HG02642 (cell line): ENCODE results near the gene SPAG6.
"Not testable (repeated sequence)": the region's sequence is repeated elsewhere in the genome, so short reads cannot be mapped to it uniquely, and the experiment has no call there.

Experiments
- ATAC-seq: cut with Tn5 transposase; IDR thresholded peaks from one replicate; pipeline ENCODE4 v1.9.1; 2021; ENCODE audit warnings: mild to moderate bottlenecking; ENCODE audit not compliant: unreplicated experiment, poor library complexity

The SPAG6 gene

DNA sequence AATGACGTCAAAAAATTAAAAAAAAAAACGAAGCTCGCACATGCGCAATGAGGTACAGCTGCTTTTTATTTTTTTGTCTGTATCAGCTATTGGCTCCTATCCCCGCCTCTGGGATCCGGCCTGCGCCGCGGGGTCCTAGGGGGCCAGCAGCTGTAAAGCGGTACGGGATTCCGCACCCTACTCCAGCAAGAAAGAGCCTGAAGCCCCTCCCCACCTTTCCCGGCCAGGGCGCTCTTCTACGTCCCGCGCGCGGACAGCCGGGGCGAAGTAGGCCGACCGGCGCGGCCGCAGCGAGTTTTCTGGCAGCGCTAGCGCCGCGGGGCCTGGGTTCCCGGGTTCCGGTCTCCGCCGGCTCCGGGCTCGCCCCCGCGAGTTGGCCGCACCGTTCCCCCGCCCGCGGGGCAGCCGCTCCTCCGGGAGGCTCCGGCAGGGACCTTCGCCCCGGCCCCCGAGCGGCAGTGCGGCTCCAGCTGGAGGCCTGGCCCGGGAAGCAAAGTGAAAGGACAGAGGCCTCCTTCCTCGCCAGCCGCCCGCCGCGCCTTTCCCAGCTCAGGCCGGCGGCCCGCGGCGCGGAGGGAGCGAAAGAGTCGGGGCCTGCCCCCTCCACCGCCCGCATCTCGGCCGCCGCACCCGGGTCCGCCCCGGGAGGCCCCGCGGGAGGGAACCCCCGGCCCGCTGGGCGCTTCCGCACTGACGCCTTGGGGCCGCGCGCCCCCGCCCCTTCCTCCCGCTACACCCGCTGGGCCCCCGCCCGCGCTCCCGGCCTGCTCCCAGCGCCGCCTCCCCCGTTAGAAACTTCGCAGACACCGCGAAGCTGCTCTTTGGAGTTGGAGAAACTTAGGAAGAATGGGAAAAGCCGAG lies 4.7 kb upstream of the SPAG6 start:
- ATAC-seq, result peak; percentile 53

DNA sequence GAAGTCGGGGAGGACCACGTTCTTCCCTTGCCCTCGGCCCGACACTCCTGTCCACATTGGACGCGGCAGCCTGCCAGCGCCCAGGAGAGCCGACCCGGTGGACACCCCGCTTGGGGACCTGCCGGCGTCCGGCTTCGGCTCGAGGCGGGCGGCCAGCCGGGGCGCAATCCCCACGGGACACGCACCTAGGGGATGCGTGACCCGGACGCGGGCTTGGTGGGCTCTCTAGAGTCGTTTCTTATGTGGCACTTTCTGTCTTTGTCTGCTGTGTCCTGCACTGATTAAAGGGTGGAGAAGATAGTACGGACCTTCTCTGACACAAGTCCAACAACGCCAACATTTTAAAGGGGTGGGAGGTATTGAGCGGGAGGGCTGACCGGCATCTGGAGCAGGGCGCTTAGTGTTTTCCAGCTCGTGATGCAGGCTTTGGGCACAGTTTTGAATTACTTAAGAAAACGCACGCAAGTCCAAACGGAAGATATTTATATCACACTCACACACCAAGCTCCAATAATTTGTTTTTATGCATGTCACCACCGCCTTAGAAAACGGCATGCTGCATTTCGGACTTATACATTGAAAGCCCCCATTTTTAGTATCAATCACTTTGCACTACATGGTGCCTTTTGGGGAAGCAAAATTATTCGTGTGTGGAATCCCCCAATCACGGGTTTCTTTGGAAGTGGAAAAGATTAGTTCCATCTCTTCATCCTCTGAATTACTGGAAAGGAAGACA lies 3.9 kb upstream of the SPAG6 start:
- ATAC-seq, result peak; percentile 21

DNA sequence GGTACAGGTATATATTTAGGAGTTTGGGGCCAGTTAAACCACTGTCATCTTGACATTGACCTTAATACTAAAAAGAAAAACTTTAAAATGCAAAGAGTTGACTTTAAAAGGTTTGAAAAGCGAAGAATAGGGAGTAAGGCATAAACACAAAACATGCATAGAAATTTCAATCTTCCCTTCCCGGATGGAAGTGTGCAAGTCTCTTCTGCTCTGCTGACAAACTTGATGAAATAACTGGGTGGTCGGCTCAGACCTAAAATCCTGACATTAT lies 3.4 kb upstream of the SPAG6 start:
- ATAC-seq, result no peak

DNA sequence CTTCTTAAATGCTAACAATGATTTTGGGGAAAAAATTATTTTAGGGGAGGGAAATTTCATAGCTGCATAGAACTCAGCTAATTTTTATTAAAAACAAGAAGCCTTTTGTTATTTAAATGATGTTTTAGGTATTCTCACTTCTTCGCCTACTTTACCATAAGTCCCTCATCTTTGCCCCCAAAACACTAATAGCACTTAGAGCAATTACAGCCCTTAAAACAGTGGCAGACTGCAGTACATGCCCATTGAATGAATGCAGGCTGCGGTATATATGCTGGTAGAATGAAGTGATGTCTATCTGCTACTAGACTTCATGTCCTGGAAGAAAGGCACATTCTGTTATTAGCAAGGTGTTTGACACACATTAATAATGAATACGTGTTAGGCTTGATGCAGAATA lies 2.9 kb upstream of the SPAG6 start:
- ATAC-seq, result no peak

DNA sequence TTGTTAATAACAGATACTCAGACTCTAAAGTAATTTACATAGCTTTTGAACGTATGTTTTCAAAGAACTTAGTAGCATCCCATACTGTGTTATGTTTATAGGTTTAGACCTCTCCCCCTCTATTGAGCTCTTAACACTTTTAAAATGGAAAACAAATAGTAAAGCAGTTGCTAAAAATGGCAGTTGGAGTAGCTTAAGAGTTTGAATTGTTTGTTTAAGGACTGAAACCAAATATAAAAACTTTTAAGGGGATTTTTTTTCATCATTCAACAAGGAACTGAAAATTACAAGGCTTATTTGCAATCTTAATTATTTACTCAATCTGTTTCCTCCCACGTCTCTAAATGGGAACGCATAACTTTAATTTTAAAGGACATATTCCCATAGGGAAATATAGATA lies 1.6 kb upstream of the SPAG6 start:
- ATAC-seq, result no peak

DNA sequence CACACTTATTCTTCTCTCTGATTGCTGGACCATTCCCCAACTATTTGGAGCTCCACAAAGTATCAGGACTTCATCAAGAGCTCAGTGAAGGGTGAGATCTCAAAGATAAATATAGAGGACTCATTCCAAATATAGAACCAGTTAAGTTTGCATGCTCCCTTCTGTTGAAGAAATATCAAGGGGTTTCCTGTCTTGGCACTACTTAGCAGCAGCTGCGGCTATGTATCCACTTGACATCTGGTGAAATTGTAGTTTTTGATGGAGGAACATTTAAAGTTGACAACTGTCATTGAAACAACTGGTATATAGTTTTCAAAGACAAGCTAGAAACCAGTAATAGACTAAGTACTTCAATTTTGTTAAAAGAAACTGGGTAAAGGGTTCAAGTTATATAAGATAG lies 1.0 kb upstream of the SPAG6 start:
- no peak for ATAC-seq

DNA sequence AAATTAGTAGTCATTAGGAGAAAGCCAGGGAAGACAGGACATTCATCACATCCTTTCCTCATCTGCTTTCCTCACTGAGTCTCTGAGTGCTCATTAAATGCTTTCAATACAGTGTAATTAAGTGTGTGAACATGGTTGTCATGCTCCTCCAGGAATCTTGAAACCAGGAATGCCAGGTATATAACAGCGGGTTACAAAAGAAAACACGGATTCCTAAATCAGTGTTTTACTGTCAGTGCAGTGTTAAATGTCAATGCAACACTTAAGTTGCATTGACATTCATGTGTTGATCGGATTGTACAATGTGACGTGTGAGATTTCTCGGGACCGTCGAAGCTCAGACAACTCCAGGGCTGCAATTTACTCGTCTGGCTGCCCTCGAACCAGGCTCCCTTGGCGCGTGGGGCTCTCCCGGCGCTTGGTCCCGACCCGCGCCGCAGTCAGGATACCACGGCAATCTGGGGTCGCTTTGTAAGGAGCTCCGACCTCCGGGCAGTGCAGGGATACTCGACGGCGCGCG lies 455 bp upstream of the SPAG6 start:
- no peak for ATAC-seq

DNA sequence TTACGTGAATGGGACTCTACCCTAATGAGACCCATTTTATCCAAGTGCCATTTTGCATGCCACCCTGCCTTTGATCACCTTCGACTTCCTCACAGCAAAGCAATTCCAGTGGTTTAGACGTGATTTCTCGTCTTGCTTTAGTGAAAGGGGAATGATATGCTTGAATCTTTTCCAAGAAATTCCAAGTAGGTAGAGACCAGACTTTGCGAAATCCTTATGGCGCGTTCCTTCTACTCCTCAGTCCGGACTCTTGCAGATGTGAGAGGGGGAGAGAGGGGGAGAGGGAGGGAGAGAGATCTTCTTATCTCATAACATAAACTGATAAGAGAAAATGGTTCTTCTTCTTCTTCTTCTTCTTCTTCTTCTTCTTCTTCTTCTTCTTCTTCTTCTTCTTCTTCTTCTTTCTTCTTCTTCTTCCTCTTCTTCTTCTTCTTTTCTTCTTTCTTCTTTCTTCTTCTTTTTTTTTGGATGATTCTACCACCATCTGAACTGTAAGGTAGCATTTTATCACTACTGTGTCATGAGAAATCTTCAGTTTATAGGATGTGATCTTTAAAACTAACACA lies 883 bp downstream of the SPAG6 start:
- ATAC-seq, result no peak

DNA sequence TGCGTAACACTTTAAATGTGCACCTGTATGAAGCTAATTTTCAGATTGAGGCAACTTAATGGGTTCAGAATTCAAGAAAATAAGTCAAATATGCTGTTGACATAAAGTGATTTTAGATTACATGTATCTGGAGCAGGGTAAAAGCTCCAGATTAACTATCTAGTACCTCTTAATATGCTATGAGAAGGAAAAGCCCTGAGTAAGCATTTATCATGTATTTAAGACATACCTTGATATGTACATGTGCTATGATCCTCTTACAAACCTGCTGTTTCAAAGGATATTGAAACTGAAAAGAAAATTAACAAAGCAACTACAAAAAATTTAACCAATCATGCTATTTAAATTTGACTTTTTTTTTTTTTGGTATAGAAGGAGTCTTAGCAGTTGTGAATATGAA lies 4.5 kb downstream of the SPAG6 start:
- ATAC-seq, result no peak

DNA sequence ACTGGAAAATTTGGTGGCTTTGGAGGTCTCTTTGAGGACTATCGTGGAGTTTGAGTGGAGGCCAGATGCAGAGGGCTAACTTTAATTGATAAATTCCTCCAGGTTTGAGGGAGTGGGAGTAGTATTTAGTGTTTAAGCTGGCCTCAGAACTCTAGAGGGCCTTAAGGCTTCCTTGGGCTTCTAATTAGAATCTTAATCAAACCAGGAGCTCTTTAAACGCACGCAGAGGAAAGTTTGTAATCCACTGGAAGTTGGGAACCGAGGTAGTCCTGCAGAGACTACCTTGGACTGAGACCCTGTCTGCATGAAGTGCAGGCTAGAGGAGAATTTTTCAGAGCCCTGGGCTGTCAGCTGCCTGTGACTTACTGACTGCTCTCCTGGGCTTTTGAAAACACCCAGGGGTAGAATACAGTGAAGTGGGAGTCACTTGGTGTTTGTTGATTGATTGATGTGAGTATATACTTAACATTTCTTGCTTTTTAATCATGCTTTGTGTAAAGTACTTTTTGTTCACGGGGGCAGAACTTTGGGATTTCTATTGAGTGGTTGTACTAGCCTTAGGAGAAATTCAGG lies 5.9 kb downstream of the SPAG6 start:
- ATAC-seq, result no peak

DNA sequence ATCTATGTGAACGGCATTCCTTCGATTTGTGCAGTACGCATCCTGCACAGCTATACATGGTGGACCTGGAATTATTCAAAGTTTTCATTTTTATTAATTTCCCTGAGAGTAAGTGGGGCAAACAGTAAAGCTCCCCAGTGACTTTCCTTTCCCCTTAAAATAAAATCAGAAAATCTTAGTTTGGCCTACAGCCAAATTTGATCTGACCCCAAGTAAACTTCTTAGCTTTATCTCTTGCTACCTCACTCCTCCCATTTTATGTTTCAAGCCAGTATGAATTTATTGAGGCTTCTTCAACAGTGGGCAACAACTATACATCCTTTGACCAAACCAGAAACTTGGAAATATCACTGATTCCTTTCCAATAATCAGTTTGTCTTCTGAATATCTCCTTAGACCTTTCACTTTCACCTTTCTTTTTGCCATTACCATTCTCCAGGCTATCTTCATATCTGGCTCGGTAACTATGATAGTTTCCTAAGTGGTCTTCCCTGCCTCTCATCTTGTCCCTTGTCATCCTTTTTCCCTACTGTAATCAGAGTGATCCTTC lies 11.1 kb downstream of the SPAG6 start:
- no peak for ATAC-seq

DNA sequence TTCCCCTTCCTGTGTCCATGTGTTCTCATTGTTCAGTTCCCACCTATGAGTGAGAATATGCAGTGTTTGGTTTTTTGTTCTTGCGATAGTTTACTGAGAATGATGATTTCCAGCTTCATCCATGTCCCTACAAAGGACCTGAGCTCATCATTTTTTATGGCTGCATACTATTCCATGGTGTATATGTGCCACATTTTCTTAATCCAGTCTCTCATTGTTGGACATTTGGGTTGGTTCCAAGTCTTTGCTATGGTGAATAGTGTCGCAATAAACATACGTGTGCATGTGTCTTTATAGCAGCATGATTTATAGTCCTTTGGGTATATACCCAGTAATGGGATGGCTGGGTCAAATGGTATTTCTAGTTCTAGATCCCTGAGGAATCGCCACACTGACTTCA lies 12.5 kb downstream of the SPAG6 start:
- ATAC-seq, result not testable (repeated sequence)

DNA sequence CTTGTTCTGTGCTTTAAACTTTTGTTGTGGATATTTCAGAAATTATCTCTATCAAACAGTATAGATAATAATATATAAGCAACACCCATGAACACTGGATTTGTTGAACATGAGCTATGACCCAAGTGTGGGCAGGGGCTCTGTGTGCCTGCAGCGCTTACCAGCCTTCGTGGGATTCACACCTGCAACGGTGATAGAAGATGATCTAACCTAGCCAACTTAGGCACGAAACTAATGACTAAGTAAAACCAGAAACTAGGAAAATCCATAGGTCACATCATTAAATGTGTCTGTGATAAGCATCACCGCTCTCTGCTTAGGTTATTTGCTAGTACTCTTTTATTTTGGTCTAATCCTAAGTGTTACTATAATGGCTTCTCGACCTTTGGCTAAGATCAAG lies 18.0 kb downstream of the SPAG6 start:
- ATAC-seq, result no peak

DNA sequence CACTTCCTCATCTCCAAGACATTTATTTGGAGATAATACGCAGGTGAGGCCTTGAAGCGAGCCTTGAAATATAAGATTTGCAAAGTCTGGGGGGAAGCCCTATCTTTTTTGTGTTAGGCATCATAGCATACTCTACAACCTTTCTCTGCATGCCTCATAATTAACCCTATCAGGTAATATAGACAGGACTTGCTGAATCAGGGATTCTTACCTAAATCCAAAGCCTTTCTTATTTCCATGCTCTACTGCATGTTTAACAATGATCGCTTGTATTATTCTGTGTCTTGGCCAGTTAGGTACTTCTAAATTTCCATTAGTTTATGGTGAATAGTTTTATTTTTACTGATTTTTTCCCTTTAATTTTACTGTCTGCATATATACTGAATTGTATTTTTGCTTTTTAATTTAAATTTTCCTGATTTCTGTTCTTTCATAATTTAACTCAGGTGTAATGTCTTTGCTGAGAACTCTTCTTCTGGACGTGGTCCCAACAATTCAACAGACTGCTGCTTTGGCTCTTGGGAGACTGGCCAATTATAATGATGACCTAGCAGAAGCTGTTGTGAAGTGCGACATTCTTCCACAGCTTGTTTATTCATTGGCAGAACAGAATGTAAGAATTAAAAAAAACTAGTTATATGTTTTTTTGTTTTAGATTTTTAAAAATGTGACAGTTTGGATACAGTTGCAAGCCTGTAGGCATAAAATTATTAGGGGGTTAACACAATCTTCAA lies 19.3 kb downstream of the SPAG6 start:
- ATAC-seq, result no peak

DNA sequence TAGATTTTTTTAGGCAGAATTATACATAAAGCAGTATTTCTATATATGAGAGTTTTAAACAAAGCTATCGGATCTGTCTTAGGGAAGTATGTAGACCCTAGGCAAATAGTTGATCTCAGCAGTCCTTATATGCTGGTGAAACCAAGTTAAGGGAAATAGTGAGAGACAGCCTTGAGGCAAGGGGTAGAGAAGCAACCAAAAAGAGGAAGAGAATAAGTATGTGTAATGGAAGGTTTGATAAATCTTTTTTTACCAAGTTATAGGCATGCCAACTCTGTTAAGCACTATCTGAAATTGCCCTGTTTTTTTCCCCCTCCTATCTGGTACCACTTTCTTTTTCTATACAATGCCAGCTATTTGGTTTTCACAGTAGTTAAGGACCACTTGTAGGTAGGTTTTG lies 19.9 kb downstream of the SPAG6 start:
- ATAC-seq, result peak; percentile 55

DNA sequence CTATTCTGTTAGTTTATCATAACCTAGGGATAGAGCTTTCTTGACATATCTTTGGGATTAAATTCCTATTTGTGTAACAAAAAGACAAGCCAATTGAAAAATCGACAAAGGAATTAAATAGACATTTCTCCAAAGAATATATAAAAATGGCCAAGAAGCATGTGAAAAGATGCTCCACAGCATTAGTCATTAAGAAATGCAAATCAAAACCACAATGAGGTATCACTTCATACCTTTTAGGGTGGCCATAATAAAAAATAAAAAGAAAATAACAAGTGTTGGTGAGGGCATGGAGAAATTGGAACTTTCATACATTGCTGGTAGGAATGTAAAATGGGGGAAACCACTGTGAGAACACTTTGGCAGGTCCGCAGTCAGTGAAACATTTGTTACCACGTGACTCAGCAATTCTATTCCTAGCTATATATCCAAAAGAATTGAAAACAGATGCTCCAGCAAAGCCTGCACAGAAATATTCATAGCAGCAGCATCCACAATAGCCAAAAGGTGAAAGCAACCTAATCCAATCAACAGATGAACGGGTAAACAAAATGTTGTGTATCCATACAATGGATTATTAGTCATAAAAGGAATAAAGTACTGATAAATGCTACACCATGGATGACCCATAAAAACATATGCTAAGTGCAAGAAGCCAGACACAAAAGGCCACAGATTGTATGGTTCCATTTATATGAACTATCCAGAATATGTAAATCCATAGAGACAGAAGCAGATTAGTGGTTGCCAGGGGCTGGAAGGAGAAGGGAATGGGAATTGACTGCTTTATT lies 20.5 kb downstream of the SPAG6 start:
- ATAC-seq, result no peak

DNA sequence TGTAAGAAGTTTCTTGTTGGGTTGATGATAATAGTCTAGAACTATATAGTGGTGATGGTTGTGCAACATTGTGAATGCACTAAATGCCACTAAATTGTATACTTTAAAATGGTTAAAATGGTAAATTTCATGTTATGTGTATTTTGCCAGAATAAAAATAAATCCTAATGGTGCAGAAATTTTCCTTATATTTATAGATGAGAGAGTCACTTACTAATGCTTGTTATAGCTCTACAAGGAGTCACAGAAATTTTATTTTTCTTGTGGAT lies 21.1 kb downstream of the SPAG6 start:
- ATAC-seq, result no peak

DNA sequence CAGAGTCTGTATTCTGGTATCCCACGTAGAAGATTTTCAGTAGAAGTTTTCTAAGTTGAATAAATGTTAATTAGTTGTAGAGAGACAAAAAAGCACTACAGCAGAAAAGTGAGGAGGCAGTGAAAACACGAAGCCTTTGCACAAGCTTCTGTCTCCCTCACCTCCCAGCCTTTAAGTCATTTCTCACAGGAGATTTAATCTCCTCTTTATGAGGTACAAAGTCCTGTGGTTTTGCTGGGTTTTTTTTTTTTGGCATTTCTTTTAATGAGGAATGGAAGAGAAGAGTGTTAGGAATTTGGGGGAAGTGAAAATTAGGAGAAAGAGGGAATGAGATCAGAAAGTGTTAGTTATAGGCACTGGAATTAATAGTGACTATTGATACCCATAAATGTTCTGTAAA lies 21.5 kb downstream of the SPAG6 start:
- no peak for ATAC-seq

DNA sequence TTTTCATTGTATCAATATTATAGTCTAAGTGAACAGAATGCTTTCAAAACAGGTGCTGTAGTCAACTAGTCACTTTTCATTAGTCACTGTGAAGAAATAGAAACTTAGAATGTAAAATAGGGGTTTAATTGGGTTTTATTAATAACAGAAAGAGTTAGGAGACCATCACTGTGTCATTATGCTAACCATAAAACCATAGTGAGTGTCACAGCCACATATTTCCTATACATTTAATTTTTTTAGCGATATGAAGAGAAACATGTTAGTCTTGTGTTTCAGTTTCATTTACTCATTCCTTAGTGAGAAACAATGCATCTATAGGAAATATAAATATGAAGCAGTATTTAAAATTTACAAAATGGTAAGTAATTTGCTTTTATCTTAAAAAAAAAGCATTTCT lies 22.2 kb downstream of the SPAG6 start:
- no peak for ATAC-seq

DNA sequence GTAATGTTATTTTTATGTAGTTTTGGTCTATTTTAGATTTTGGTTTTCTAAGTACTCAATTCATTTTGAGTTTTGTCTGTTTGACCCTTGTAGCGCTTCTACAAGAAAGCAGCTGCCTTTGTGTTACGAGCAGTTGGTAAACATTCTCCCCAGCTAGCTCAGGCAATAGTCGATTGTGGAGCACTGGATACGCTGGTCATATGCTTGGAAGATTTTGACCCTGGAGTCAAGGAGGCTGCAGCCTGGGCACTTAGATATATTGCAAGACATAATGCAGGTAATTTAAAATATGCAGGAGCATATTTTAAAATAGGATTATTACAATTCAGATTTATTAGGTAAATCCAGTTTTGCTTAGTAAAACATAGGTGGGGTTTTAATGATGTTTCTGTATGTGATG lies 23.1 kb downstream of the SPAG6 start:
- no peak for ATAC-seq
